ACC112 (cell line): ENCODE results near the gene TRIM65.

Experiments used
- H2AFZ ChIP-seq: fragments of 200-600 bp; sonication (generic); one replicate; pipeline ENCODE4 v1.6.0; 2017; ENCODE audit warnings: antibody characterized with exemption, low read length; ENCODE audit not compliant: unreplicated experiment
- H3K27ac ChIP-seq: fragments of 200-600 bp; sonication (generic); 2 replicates; pipeline ENCODE4 v1.5.1; 2014; ENCODE audit warnings: low read depth, mild to moderate bottlenecking, antibody characterized with exemption, low read length, moderate library complexity
- H3K27me3 ChIP-seq: fragments of 200-600 bp; sonication (generic); 2 replicates; pipeline ENCODE4 v1.6.1; 2014; ENCODE audit warnings: mild to moderate bottlenecking, antibody characterized with exemption, low read length, moderate library complexity, mixed read lengths; ENCODE audit not compliant: insufficient read depth
- H3K36me3 ChIP-seq: fragments of 200-600 bp; sonication (generic); 2 replicates; pipeline ENCODE4 v1.6.1; 2016; ENCODE audit warnings: mild to moderate bottlenecking, antibody characterized with exemption, low read length, moderate library complexity, mixed read lengths; ENCODE audit not compliant: insufficient read depth
- H3K4me1 ChIP-seq: fragments of 200-600 bp; sonication (generic); one replicate; pipeline ENCODE4 v1.6.1; 2016; ENCODE audit warnings: low read length, mixed read lengths; ENCODE audit not compliant: insufficient read depth, unreplicated experiment, control insufficient read depth
- H3K4me3 ChIP-seq: fragments of 200-600 bp; sonication (generic); 2 replicates; pipeline ENCODE4 v1.5.1; 2014; ENCODE audit warnings: mild to moderate bottlenecking, low read depth, low read length
- H3K79me2 ChIP-seq: fragments of 200-600 bp; sonication (generic); one replicate; pipeline ENCODE4 v1.6.0; 2016; ENCODE audit warnings: low read length; ENCODE audit not compliant: control insufficient read depth, unreplicated experiment, insufficient read depth

TRIM65 gene

GRCh38 chr17:75904749-75905521, 8.2 kb upstream of the TRIM65 start, which contains the start of gene MRPL38:
TSS of gene MRPL38 (minus strand) at chr17:75904884. CDS start at chr17:75904875, 9 bp downstream.
- Histone ChIP-seq H3K27ac (peak within 1 kb of the TSS; percentile 36; the same call in 1 of the 2 replicates), H3K27me3 (no peaks in the 10 kb centered on the region), H3K79me2 (peaks cover 7% of the 10 kb centered on the region), H3K4me1 (peaks cover 16% of the 10 kb centered on the region), H3K4me3 (peak within 1 kb of the TSS; percentile 93), H2AFZ (peak within 1 kb of the TSS; percentile 30), H3K36me3 (peaks cover 8% of the 10 kb centered on the region; the same call in 1 of the 2 replicates)

- Histone ChIP-seq H3K4me3 (no peak overlapping the region), H3K4me1 (peaks cover 16% of the 10 kb centered on the region), H3K79me2 (peaks cover 7% of the 10 kb centered on the region), H3K27ac (peak overlapping the region; percentile 20; the same call in 1 of the 2 replicates), H2AFZ (no peak overlapping the region), H3K36me3 (peaks cover 8% of the 10 kb centered on the region; the same call in 1 of the 2 replicates), H3K27me3 (no peaks in the 10 kb centered on the region)
These were observed 5.7 kb upstream of the TRIM65 start for GRCh38 chr17:75902406-75902805.

- Histone ChIP-seq H3K4me1 (peaks cover 21% of the 10 kb centered on the region), H3K27me3 (no peaks in the 10 kb centered on the region), H3K4me3 (no peak overlapping the region), H2AFZ (no peak overlapping the region), H3K36me3 (peaks cover 8% of the 10 kb centered on the region; the same call in 1 of the 2 replicates), H3K27ac (no peak overlapping the region), H3K79me2 (peaks cover 7% of the 10 kb centered on the region)
These were observed 5.0 kb upstream of the TRIM65 start for GRCh38 chr17:75901727-75902126.

GRCh38 chr17:75900691-75901533, 4.2 kb upstream of the TRIM65 start:
- no peaks in the 10 kb centered on the region for H3K27me3 ChIP-seq
- peaks cover 7% of the 10 kb centered on the region for H3K79me2 ChIP-seq
- no peak overlapping the region for H3K27ac ChIP-seq
- no peak overlapping the region for H2AFZ ChIP-seq
- peaks cover 21% of the 10 kb centered on the region for H3K4me1 ChIP-seq
- peaks cover 8% of the 10 kb centered on the region; the same call in 1 of the 2 replicates for H3K36me3 ChIP-seq
- H3K4me3 ChIP-seq: no peak overlapping the region

DNA sequence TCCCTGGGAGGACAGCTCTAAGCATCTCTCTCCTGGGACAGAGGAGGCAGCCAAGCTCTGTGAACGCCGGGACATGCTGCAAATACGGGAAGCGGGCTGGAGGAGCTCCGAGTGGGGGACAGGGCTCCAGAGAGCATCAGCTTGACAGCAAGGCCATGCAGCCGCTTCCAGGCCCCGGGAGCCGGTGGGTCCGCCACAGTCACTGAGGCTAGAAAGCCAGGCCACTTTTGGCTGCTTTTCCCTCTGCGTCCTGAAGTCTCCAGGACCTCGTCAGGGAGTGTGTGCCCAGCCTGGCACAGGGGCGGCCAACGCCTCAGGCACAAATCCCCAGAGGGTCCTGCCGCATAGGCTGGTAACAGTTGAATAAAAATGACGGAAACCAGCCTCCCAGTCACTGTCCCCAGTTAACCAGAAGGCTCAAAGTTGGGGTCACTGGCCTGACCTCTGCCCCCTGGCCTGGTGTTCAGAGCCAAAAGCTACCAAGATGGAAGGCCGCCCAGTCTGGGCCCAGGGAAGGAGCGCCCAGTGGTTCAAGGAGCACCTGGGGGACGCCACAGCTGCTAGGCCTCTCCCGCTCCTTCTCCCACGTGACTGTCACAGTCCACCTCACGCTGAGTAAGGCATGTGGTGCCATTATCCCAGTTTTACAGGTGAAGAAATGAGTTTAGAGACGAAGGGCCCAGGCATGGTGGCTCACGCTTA, 3.2 kb upstream of the TRIM65 start:
- Histone ChIP-seq H3K27ac (no peak overlapping the region), H3K4me3 (no peak overlapping the region), H2AFZ (no peak overlapping the region), H3K36me3 (peaks cover 8% of the 10 kb centered on the region; the same call in 1 of the 2 replicates), H3K4me1 (peaks cover 21% of the 10 kb centered on the region), H3K27me3 (no peaks in the 10 kb centered on the region), H3K79me2 (peaks cover 17% of the 10 kb centered on the region)

DNA sequence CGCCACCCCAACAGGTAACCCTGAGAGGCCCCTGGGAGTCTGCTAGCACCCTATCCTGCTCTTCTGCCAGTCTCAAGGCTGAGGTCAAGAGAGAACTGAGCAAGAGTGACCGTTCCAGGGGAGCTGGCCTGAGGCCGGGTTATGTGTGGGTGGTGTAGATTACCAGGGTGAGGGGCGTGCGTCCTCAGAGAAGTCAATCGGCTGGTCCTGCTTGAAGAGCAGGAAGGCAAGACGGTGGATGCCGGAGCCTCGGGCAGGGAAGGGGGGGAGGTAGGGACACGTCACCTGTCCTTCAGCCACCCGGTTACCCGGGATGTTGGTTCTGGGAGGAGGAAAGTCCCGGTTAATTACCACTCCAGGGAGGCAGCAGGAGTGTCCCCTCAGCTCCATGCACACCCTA, 2.6 kb upstream of the TRIM65 start:
- Histone ChIP-seq H3K79me2 (peaks cover 21% of the 10 kb centered on the region), H3K27ac (no peak overlapping the region), H3K27me3 (no peaks in the 10 kb centered on the region), H3K36me3 (peaks cover 8% of the 10 kb centered on the region; the same call in 1 of the 2 replicates), H3K4me3 (no peak overlapping the region), H3K4me1 (peaks cover 21% of the 10 kb centered on the region), H2AFZ (no peak overlapping the region)

DNA sequence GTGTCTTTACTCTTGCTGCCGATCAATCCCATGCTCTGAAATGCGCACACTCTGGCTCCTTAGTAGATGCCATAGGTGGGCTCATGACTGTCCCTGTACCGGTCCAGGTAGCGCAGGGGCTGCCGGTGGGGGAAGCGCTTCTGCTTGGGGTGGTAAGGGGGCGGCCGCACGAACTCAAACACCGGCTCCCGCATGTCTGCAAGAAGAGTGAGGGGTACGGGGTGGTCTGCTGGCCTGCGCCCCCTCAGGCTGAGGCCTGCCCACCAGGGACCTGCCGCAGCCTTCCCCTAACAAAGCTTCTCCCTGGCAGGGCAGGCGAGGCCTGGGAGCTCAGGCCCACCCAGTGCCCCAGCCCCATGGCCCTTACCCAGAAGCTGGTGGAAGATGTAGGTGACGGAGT, 2.0 kb upstream of the TRIM65 start:
- H3K36me3 ChIP-seq: peaks cover 8% of the 10 kb centered on the region; the same call in 1 of the 2 replicates
- H3K27ac ChIP-seq: no peak overlapping the region
- H3K79me2 ChIP-seq: peaks cover 18% of the 10 kb centered on the region
- no peak overlapping the region for H3K4me3 ChIP-seq
- H2AFZ ChIP-seq: no peak overlapping the region
- no peaks in the 10 kb centered on the region for H3K27me3 ChIP-seq
- peaks cover 20% of the 10 kb centered on the region for H3K4me1 ChIP-seq

- Histone ChIP-seq H2AFZ (no peak overlapping the region), H3K27ac (no peak overlapping the region), H3K27me3 (no peaks in the 10 kb centered on the region), H3K4me1 (peaks cover 13% of the 10 kb centered on the region), H3K4me3 (no peak overlapping the region), H3K36me3 (peaks cover 8% of the 10 kb centered on the region; the same call in 1 of the 2 replicates), H3K79me2 (peaks cover 17% of the 10 kb centered on the region)
These were observed 1.3 kb upstream of the TRIM65 start for GRCh38 chr17:75898065-75898464.

- Histone ChIP-seq H3K4me1 (peaks cover 6% of the 10 kb centered on the region), H3K79me2 (peaks cover 17% of the 10 kb centered on the region), H3K4me3 (peak overlapping the region; percentile 89), H3K36me3 (peaks cover 8% of the 10 kb centered on the region; the same call in 1 of the 2 replicates), H2AFZ (no peak overlapping the region), H3K27ac (no peak overlapping the region), H3K27me3 (no peaks in the 10 kb centered on the region)
These were observed 639 bp upstream of the TRIM65 start for GRCh38 chr17:75897160-75898019.
